ENCODE results near the gene AFF1.
"Not testable (repeated sequence)": the region's sequence is repeated elsewhere in the genome, so short reads cannot be mapped to it uniquely, and the experiment has no call there.

AFF1 gene

GRCh38 chr4:87014284-87014782 lies 79.5 kb downstream of the AFF1 start:
- DNase-seq: no peak

DNA sequence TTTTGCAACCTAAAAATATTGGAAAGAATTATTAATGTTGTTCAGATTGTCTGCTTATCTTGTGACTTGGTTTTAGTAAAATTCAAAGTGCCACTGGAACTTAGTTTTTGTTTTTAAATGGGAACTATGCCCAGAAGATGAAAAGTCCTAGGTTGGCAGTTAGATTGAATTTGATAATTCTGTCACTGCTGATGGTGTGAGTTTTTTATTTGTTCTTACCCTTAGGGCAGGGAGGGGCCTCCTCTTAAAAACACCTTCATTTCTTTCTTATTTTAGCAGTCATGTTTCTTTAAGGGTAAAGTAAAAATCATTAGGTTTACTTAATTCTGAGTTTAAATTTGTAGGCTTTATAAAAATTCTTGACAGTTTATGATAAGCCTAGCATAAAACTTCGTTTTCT lies 80.6 kb downstream of the AFF1 start:
- no peak for DNase-seq

DNA sequence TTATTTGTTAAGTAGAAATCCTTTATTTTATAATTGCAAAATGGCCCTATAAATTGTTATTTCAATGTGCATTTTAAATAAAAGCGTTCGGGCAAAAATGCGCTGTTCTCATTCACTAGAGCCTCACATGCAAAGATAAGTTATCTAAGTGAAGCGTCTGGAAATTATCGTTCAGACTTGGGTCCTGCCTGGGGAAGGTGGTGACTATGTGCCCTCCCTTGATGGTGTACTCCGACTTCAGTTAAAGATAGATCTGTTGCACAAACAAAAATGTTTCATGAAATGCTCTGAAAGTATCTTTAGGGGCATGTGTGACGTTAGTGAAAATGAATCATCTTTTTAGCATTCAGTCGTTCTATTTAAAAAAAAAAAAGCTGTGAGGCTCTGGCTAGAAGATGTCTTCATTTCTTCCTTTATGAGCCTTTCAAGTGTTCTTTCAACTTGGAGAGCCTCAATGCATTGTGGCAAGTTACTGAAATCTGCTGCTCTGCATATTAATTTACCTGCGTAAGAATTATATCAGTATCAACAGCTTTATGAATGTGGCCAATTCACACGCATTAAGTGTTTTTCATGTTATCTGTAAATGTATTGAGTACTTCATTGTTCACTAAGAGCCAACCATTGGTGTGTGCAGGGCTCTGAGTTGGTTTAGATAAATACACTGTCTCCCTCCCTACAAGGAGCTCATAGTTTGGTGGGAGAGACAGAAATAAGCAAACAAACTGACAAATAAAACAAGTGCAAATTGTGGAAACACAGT lies 83.0 kb downstream of the AFF1 start:
- no peak for DNase-seq

- DNase-seq: no peak
Observed at GRCh38 chr4:87018753-87019152, 83.9 kb downstream of the AFF1 start.

GRCh38 chr4:87019246-87019791 lies 84.5 kb downstream of the AFF1 start:
- no peak for DNase-seq

DNA sequence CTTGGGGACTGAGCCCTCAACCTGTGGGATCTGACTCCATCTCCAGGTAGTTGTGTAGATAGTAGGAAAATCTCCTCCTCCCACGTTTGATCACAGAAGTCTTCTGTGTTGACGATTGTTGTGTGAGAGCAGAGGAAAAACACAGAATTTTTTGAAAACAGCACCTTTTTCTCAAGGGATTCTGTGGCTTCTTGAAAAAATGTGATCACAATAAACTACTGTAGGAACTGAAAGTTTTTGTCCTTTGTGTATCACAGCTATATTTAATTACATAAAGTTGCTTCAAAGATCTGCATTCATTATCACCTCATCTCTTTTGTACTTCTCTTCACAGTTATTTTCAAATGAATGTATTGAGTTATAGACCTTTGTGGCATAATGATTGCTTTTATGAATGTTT lies 85.1 kb downstream of the AFF1 start:
- DNase-seq: no peak

GRCh38 chr4:87024201-87024600 lies 89.4 kb downstream of the AFF1 start:
- no peak for DNase-seq

DNA sequence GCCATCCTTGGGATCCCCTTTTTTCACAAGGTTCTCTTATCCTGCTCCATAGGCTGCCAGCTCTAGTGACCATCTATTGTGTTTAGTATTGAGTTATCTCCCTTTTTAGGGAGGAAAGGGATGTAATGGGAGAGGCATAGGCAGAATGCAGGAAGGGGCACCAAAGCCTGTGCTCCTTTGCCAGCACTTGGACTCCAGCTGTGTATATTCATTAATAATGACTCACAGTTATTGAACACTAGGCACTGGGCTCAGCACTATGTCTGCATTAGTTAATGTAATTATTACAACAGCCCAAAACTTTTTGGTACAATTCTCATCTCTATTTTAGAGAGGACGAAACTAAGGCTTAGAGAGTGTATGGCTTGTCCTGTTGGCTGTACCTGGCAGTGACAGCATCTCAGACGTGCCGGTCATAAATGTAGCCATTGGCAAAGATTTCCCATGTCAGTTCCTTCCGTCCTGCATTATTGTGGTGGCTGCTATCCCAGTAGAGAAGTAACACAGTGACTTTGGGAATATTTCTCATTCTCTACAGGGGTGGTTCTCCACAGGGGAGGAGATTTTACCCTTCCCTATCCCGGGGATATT lies 90.3 kb downstream of the AFF1 start:
- DNase-seq: no peak

GRCh38 chr4:87025614-87026041 lies 90.8 kb downstream of the AFF1 start:
- DNase-seq: no peak

GRCh38 chr4:87026800-87027495 lies 92.1 kb downstream of the AFF1 start:
- DNase-seq: no peak

GRCh38 chr4:87029356-87029755 lies 94.5 kb downstream of the AFF1 start:
- no peak for DNase-seq

GRCh38 chr4:87030124-87030523 lies 95.3 kb downstream of the AFF1 start:
- no peak for DNase-seq

DNA sequence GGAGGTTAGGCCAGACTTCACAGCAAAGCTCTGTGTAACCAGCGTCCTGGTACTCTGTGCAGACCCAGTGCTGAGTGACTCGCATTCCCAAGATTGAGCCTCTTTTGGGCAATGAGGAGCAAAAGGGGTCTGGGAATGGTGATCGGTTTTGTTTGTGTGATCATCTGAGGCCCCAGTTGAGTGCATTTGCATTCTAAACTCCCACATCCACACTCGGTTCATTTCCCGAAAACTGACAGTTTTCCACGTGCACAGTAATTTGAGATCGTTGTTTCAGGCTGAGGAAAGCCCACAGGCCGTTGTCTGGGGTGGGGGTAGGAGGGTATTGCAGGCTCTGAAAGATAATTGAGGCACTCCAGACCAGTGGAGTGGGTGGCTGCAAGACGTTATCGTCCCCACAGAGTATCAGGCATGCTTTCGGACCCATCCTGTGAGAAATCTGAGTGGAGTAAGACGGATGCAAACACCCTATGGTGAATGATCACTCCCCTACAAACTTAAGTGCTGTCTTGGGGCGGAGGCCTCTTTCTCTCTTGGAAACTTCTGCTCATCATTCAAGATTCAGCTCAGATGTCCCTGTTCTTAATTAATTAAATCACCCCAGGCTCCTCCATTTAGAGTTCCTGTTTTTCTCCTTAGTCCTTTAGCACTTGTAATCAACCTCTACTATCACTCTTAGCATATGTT lies 96.1 kb downstream of the AFF1 start:
- no peak for DNase-seq

DNA sequence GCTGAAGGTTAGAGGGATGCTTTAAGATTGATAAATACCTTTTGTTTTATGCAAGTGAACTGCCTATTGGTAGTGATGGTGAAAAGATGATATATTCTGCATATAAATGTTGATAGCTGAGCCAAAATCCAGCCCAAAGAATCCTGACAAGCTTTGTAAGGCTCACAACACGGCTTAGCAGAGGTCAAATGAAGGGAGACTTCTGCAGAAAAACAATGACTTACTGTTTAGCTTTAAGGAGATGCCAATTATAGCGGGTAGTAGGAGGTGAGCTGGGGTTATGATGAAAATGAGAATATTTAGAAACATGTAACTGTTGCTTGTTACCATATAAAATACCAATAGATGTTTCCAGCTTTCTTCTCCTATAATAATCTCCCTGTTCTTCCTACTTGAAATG lies 97.1 kb downstream of the AFF1 start:
- DNase-seq: no peak

- DNase-seq: no peak
Observed at GRCh38 chr4:87032884-87033533, 98.2 kb downstream of the AFF1 start.

DNA sequence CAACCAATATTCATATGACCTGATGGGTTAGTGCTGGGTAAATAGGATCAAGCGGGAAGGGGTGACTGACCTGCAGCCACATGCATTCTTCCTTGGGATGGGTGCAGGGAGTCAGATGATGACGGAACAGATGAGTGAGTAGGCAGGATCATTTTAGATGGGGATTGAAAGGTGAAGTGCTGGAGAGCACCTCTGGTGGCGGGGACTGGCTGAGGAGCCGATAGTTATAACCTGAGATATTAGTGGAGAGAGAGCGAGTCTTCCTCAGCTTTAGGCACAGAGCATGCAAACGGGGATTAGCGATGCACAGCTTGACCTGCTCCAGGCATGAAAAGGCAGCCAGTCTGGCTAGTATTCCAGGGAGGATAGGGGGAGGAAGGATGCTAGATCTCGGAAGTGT lies 99.1 kb downstream of the AFF1 start:
- no peak for DNase-seq

- no peak for DNase-seq
Observed at GRCh38 chr4:87034527-87034926, 99.7 kb downstream of the AFF1 start.

DNA sequence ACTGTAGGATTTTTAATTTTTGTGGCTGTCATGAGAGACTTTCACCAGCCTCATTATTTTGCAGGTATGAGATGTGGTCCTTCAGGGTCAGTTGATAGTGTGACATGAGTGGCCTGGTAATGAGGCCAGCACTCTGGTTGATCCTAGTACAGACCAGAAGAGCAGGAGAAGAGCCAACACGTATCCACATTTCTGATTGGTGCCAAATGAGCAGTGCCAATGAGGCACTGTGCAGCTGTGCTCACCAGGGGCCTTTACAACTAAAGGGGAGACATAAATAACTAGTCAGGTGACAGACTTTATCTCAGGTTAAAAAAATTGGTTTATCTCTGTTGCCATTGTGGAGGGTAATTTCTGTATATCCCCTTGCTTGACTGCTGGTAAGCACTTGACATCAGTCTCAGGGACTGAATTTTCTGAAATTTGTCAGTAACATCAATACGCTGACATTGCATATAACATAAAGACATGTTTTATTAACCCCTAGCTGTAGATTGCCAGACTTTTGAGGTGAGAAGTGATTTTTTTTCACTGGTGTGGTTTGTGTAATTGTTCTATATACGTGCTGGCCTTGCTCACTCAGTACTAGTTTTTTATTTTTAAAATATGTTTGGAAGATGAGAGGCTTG lies 101.2 kb downstream of the AFF1 start:
- no peak for DNase-seq

DNA sequence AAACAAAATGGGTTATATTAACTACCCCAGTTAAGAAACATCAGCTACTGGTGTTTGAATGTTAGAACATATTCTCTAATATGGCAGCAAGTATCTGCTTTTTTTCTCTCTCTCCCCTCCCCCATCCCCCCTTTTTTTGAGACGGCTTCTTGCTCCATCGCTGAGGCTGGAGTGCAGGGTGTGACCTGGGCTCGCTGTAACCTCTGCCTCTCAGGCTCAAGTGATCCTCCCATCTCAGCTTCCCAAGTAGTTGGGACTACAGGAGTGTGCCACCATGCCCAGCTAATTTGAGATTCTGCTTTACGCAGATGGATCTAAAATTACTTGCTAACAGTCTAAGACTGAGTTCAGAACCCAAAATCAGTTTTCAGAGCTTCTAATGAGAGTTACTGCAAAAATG lies 101.9 kb downstream of the AFF1 start:
- no peak for DNase-seq

GRCh38 chr4:87037171-87037570 lies 102.4 kb downstream of the AFF1 start:
- DNase-seq: not testable (repeated sequence)

GRCh38 chr4:87037671-87038334 lies 103.0 kb downstream of the AFF1 start:
- DNase-seq: no peak
